ENCODE results near the gene LSM12.

- TF ChIP-seq, protein P1, sequence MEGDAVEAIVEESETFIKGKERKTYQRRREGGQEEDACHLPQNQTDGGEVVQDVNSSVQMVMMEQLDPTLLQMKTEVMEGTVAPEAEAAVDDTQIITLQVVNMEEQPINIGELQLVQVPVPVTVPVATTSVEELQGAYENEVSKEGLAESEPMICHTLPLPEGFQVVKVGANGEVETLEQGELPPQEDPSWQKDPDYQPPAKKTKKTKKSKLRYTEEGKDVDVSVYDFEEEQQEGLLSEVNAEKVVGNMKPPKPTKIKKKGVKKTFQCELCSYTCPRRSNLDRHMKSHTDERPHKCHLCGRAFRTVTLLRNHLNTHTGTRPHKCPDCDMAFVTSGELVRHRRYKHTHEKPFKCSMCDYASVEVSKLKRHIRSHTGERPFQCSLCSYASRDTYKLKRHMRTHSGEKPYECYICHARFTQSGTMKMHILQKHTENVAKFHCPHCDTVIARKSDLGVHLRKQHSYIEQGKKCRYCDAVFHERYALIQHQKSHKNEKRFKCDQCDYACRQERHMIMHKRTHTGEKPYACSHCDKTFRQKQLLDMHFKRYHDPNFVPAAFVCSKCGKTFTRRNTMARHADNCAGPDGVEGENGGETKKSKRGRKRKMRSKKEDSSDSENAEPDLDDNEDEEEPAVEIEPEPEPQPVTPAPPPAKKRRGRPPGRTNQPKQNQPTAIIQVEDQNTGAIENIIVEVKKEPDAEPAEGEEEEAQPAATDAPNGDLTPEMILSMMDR (IDR thresholded peaks at IDR 0.05), result no peak
- TF ChIP-seq POLR2A (IDR thresholded peaks at IDR 0.05), result no peak
Measured at GRCh38 chr17:44110011-44110686, 43.7 kb upstream of the LSM12 start.
